IMR-90 (cell line): ENCODE data around the gene CMIP. TPM values are rescaled to one million over a fixed set of nuclear protein-coding genes. Genes with fewer than 3 reads are reported as not detected.

ENCODE experiments used
- ATAC-seq: fragments of 200-7000 bp; cut with Tn5 transposase; 2 replicates; pipeline ENCODE4 v1.9.1; 2020; ENCODE audit warnings: low read depth, mild to moderate bottlenecking, moderate library complexity
- BruUV-seq: library from RNA; stranded (reverse); fragments of 400-500 nt; replicated peaks from 2 replicates; lab custom pipeline; 2021; lab: Mats Ljungman, UMichigan
- CTCF ChIA-PET: fragments of 300-600 bp; formaldehyde crosslinking; extraction: SDS; loops from one replicate; lab custom pipeline; 2021; ENCODE audit warnings: antibody characterized with exemption; lab: Yijun Ruan, JAX
- POLR2A ChIA-PET: fragments of 300-600 bp; sonication (Branson Sonifier 250); formaldehyde crosslinking; loops from one replicate; lab custom pipeline; 2022; ENCODE audit warnings: antibody characterized with exemption; ENCODE audit not compliant: unreplicated experiment; lab: Charles Lee
- DNase-seq: peaks from one replicate; pipeline ENCODE4 v3.0.0; 2013
- H2AFZ ChIP-seq: replicated peaks from 2 replicates; pipeline ENCODE3; 2013; ENCODE audit warnings: low read length, mild to moderate bottlenecking; ENCODE audit not compliant: poor library complexity
- H2AK5ac ChIP-seq: 2 replicates; pipeline ENCODE4 v1.6.1; 2013; ENCODE audit warnings: low read depth, low read length, inconsistent platforms
- H2AK9ac ChIP-seq: replicated peaks from 2 replicates; pipeline ENCODE3; 2013; ENCODE audit warnings: mild to moderate bottlenecking, low read depth, low read length, moderate library complexity; ENCODE audit not compliant: poor library complexity
- H2BK120ac ChIP-seq: 2 replicates; pipeline ENCODE4 v1.6.1; 2013; ENCODE audit warnings: low read depth, low read length, inconsistent platforms
- H2BK15ac ChIP-seq: 3 replicates; pipeline ENCODE4 v1.6.1; 2013; ENCODE audit warnings: low read depth, low read length, inconsistent platforms
- H2BK20ac ChIP-seq: 2 replicates; pipeline ENCODE4 v1.6.1; 2013; ENCODE audit warnings: low read depth, mild to moderate bottlenecking, inconsistent platforms, low read length, moderate library complexity
- H2BK5ac ChIP-seq: 2 replicates; pipeline ENCODE4 v1.6.1; 2013; ENCODE audit warnings: mild to moderate bottlenecking, low read depth, low read length, inconsistent platforms; ENCODE audit not compliant: poor library complexity, severe bottlenecking
- H3K14ac ChIP-seq: replicated peaks from 2 replicates; pipeline ENCODE4 v1.6.1; 2013; ENCODE audit warnings: low read depth, low read length, inconsistent platforms
- H3K18ac ChIP-seq: 2 replicates; pipeline ENCODE4 v1.6.1; 2013; ENCODE audit warnings: low read depth, low read length, control low read depth
- H3K23ac ChIP-seq: 2 replicates; pipeline ENCODE4 v1.6.1; 2013; ENCODE audit warnings: low read depth, low read length, inconsistent platforms
- H3K27ac ChIP-seq: 2 replicates; pipeline ENCODE4 v1.5.1; 2013; ENCODE audit warnings: mild to moderate bottlenecking, control low read depth, low read length; ENCODE audit not compliant: insufficient read depth
- H3K27me3 ChIP-seq: 2 replicates; pipeline ENCODE4 v1.6.1; 2013; ENCODE audit warnings: low read length; ENCODE audit not compliant: control insufficient read depth, insufficient read depth
- H3K36me3 ChIP-seq: 2 replicates; pipeline ENCODE4 v1.6.1; 2013; ENCODE audit warnings: low read length, mixed read lengths; ENCODE audit not compliant: control insufficient read depth, insufficient read depth
- H3K4ac ChIP-seq: 2 replicates; pipeline ENCODE4 v1.6.1; 2013; ENCODE audit warnings: low read depth, low read length, inconsistent platforms
- H3K4me1 ChIP-seq: 2 replicates; pipeline ENCODE4 v1.6.1; 2013; ENCODE audit warnings: low read length, mixed read lengths; ENCODE audit not compliant: control insufficient read depth, insufficient read depth
- H3K4me2 ChIP-seq: 2 replicates; pipeline ENCODE4 v1.6.1; 2013; ENCODE audit warnings: low read depth, mild to moderate bottlenecking, control low read depth, low read length, moderate library complexity
- H3K4me3 ChIP-seq: 2 replicates; pipeline ENCODE4 v1.5.1; 2013; ENCODE audit warnings: low read depth, mild to moderate bottlenecking, control low read depth, low read length, moderate library complexity; ENCODE audit not compliant: insufficient read depth
- H3K56ac ChIP-seq: 2 replicates; pipeline ENCODE4 v1.6.1; 2013; ENCODE audit warnings: low read length, inconsistent platforms; ENCODE audit not compliant: insufficient read depth; ENCODE audit errors: extremely low read depth
- H3K79me1 ChIP-seq, 2 experiments: 2 replicates each; pipeline ENCODE4 v1.6.1; 2013; ENCODE audit warnings: low read length in 2 of 2, inconsistent platforms in 1 of 2, low read depth in 1 of 2
- H3K9ac ChIP-seq: 2 replicates; pipeline ENCODE4 v1.6.1; 2013; ENCODE audit warnings: low read depth, low read length, control low read depth
- H3K9me1 ChIP-seq: 2 replicates; pipeline ENCODE4 v1.6.1; 2013; ENCODE audit warnings: low read length, inconsistent platforms; ENCODE audit not compliant: insufficient read depth
- H3K9me3 ChIP-seq: 2 replicates; pipeline ENCODE4 v1.6.1; 2013; ENCODE audit warnings: low read length; ENCODE audit not compliant: control insufficient read depth, insufficient read depth
- H4K20me1 ChIP-seq: 2 replicates; pipeline ENCODE4 v1.6.1; 2013; ENCODE audit warnings: low read length, inconsistent platforms; ENCODE audit not compliant: insufficient read depth
- H4K5ac ChIP-seq: 2 replicates; pipeline ENCODE4 v1.6.1; 2013; ENCODE audit warnings: mild to moderate bottlenecking, low read depth, low read length, control low read depth
- H4K8ac ChIP-seq, 2 experiments: 2 replicates each; pipeline ENCODE4 v1.6.1; 2013; ENCODE audit warnings: low read depth in 2 of 2, low read length in 2 of 2, control low read depth in 1 of 2, inconsistent platforms in 1 of 2
- H4K91ac ChIP-seq: 2 replicates; pipeline ENCODE4 v1.6.1; 2013; ENCODE audit warnings: low read depth, low read length, inconsistent platforms; ENCODE audit not compliant: insufficient read depth
- BHLHE40 ChIP-seq: fragments of 150-350 bp; IDR thresholded peaks from 2 replicates; pipeline ENCODE4 v1.6.1; 2016; ENCODE audit warnings: mild to moderate bottlenecking, low read depth, low read length
- CEBPB ChIP-seq: IDR thresholded peaks from 2 replicates; pipeline ENCODE4 v1.6.1; 2012; ENCODE audit warnings: low read depth, low read length, improper control_type of control experiment
- CHD1 ChIP-seq: IDR thresholded peaks from 2 replicates; pipeline ENCODE4 v1.6.1; 2012; ENCODE audit warnings: low read depth, low read length, improper control_type of control experiment
- FOS ChIP-seq: fragments of 150-350 bp; IDR thresholded peaks from 2 replicates; pipeline ENCODE4 v1.6.1; 2016; ENCODE audit warnings: low read depth, low read length
- MAFK ChIP-seq: IDR thresholded peaks from 2 replicates; pipeline ENCODE4 v1.6.1; 2012; ENCODE audit warnings: low read depth, low read length, improper control_type of control experiment
- MAZ ChIP-seq: IDR thresholded peaks from 2 replicates; pipeline ENCODE4 v1.6.1; 2012; ENCODE audit warnings: low read depth, mild to moderate bottlenecking, low read length, improper control_type of control experiment, moderate library complexity, borderline replicate concordance
- MXI1 ChIP-seq: IDR thresholded peaks from 2 replicates; pipeline ENCODE4 v1.6.1; 2012; ENCODE audit warnings: low read depth, mild to moderate bottlenecking, low read length, moderate library complexity, borderline replicate concordance
- NFE2L2 ChIP-seq: fragments of 150-350 bp; IDR thresholded peaks from 2 replicates; pipeline ENCODE4 v1.6.1; 2016; ENCODE audit warnings: low read depth, mild to moderate bottlenecking, low read length
- POLR2A ChIP-seq: IDR thresholded peaks from 2 replicates; pipeline ENCODE4 v1.6.1; 2012; ENCODE audit warnings: mild to moderate bottlenecking, low read depth, low read length
- RAD21 ChIP-seq: IDR thresholded peaks from 2 replicates; pipeline ENCODE4 v1.6.1; 2012; ENCODE audit warnings: low read length, improper control_type of control experiment
- RCOR1 ChIP-seq: IDR thresholded peaks from 2 replicates; pipeline ENCODE4 v1.6.1; 2012; ENCODE audit warnings: mild to moderate bottlenecking, low read length, improper control_type of control experiment; ENCODE audit not compliant: insufficient replicate concordance
- SMC3 ChIP-seq: fragments of 150-350 bp; IDR thresholded peaks from 2 replicates; pipeline ENCODE4 v1.6.1; 2016; ENCODE audit warnings: low read depth, mild to moderate bottlenecking, antibody characterized with exemption, low read length, moderate library complexity
- WGBS, 2 experiments: methylation state at CpG; one replicate each; pipeline versions ENCODE4 v1.1.5 to v1.1.7; 2013; ENCODE audit warnings: missing lambda C conversion rate in 2 of 2; ENCODE audit not compliant: insufficient read length in 1 of 2; ENCODE audit errors: extremely low coverage in 2 of 2; 5-methylcytosine and 5-hydroxymethylcytosine counted together
- dilution Hi-C: fragments of 300-500 bp; cut with HindIII; formaldehyde crosslinking; loops from one replicate; pipeline ENCODE4 v1.14.3; 2018; ENCODE audit warnings: low sequenced_read_pairs; ENCODE audit not compliant: unreplicated experiment
- in situ Hi-C: fragments of 300-500 bp; cut with MboI; formaldehyde crosslinking; loops from 3 replicates; pipeline ENCODE4 v1.14.3; 2019; ENCODE audit warnings: low sequenced_read_pairs, inconsistent platforms, mixed read lengths
- intact Hi-C: fragments of 100-400 bp; cut with micrococcal nuclease; formaldehyde crosslinking; loops from 2 replicates; pipeline ENCODE4 v1.10.0; 2022
- polyA plus RNA-seq, 3 experiments: library from polyadenylated mRNA; depleted of rRNA; stranded (reverse); fragments of >200 nt; gene quantifications; 2 replicates each; pipeline ENCODE4 v1.2.3, GENCODE V29; 2012; ENCODE audit warnings: low replicate concordance in 1 of 3
- total RNA-seq: library from RNA; depleted of rRNA; stranded (reverse); fragments of >200 nt; gene quantifications from 2 replicates; pipeline ENCODE4 v1.2.3, GENCODE V29; 2012
- TF ChIP-seq, protein P1 (sequence below): fragments of 150-350 bp; IDR thresholded peaks from 2 replicates; pipeline ENCODE4 v1.6.1; 2017; ENCODE audit warnings: mild to moderate bottlenecking, antibody characterized with exemption, low read length, low read depth
- TF ChIP-seq, protein P2 (sequence below): conservative IDR thresholded peaks from 2 replicates; pipeline ENCODE4 v1.5.1; 2012; ENCODE audit warnings: mild to moderate bottlenecking, low read depth, low read length, improper control_type of control experiment

The CMIP gene
- total and polyA plus RNA-seq, 2 of the 4 experiments (the other 2 are of a cell fraction): 3.2 to 11.6 TPM

DNA sequence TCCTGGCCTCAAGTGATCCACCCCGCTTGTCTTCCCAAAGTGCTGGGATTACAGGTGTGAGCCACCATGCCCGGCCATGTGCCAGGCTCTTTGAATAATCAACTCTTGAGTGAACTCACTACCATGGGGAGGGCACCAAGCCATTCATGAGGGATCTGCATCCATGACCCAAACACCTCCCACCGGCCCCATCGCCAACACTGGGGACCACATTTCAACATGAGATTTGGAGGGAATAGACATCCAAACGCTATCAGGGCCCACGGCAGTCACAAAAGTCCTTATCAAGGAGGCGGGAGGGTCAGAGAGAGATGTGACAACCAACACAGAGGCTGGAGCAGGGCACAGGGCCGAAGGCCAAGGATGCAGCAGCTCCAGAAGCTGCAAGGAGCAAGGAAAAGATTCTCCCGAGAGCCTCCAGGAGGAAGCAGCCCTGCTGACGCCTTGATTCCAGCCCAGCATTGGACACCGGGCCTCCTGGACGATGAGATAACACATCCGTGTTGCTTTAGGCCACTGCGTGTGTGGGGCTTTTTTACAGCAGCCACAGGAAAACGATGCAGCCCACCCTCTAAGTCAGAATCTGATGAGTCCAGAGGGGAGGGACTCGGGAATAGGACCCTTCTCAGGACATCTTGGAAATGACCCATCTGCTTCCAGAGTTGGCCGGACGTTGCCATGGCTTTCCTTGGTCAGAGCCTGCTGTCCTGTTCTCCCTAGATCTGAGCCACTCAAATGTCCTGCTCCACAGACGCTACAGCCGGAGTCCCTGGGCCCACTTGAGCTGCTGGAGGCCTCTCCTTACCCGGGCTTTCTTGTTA, 47.3 kb upstream of the CMIP start (continued):
- TF ChIP-seq POLR2A: no peak

DNA sequence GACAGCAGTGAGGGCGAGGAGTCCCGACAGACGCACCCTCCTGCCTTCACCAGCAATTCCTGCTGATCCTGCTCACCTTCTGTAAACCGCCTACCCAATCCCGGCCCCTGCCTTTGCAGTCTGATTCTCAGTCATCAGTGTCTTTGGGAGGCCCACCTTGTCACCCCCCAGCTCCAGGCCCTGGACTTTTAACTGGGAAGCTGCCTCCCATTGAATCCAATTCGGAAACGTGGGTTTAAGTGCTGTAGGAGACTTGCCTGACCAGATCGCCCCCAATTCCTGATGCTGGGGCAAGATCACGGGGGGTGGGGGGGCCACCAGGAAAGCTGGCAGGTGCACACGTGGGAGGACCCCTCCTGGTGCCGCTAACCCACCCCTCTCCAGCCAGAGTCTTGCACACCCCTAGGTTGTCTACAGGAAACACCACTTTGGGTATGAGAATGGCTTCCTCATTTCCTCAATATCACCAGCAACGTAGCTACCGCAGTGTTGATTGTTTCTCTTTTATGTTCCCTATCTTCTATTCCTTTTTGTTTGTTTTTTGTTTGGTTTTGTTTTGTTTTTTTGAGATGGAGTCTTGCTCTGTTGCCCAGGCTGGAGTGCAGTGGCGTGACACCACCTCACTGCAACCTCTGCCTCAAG, 46.6 kb upstream of the CMIP start:
- H3K9ac ChIP-seq: no peak overlapping the region
- H4K8ac ChIP-seq: no peak overlapping the region
- H2AFZ ChIP-seq: no peak overlapping the region
- BruUV-seq: no TSS peak
- no peak overlapping the region for H2BK120ac ChIP-seq
- no peak overlapping the region for H2AK9ac ChIP-seq
- no peak overlapping the region for H2BK15ac ChIP-seq
- no peak overlapping the region for H3K56ac ChIP-seq
- no peak overlapping the region for H3K4ac ChIP-seq
- DNase-seq (no peak), ATAC-seq (no peak)
- H3K9me3 ChIP-seq: peaks cover 4% of the 10 kb centered on the region; the same call in 1 of the 2 replicates
- H4K5ac ChIP-seq: no peak overlapping the region
- H2BK5ac ChIP-seq: no peak overlapping the region
- ChIA-PET POLR2A (no interaction called here), CTCF (no interaction called here)
- H4K91ac ChIP-seq: no peak overlapping the region
- no peak overlapping the region for H3K14ac ChIP-seq
- H2AK5ac ChIP-seq: no peak overlapping the region
- H3K23ac ChIP-seq: no peak overlapping the region
- dilution Hi-C loops (no loop called here), in situ Hi-C loops (no loop called here), intact Hi-C loops (no loop called here)
- no peaks in the 10 kb centered on the region for H4K20me1 ChIP-seq
- no peak overlapping the region for H3K4me2 ChIP-seq
- WGBS, 2 experiments: 91% methylated on average over 6 of the region's 14 CpGs; no CpG with 5 or more reads in 1 of the 2 experiments
- no peak overlapping the region for H2BK20ac ChIP-seq
- no peaks in the 10 kb centered on the region; a peak in 1 of 4 replicates for H3K79me1 ChIP-seq
- no peaks in the 10 kb centered on the region for H3K27me3 ChIP-seq
- no peak overlapping the region for H3K18ac ChIP-seq
- H3K9me1 ChIP-seq: no peaks in the 10 kb centered on the region
- no peak overlapping the region for H3K4me3 ChIP-seq
- no peaks in the 10 kb centered on the region for H3K36me3 ChIP-seq
- no peak overlapping the region for H3K27ac ChIP-seq
- no peaks in the 10 kb centered on the region for H3K4me1 ChIP-seq
- TF ChIP-seq NFE2L2 (no peak), FOS (no peak), MXI1 (no peak), RAD21 (no peak), CEBPB (no peak), MAZ (no peak), BHLHE40 (no peak), RCOR1 (no peak), MAFK (no peak), CHD1 (no peak), SMC3 (no peak), POLR2A (no peak)
- TF ChIP-seq, protein P1, sequence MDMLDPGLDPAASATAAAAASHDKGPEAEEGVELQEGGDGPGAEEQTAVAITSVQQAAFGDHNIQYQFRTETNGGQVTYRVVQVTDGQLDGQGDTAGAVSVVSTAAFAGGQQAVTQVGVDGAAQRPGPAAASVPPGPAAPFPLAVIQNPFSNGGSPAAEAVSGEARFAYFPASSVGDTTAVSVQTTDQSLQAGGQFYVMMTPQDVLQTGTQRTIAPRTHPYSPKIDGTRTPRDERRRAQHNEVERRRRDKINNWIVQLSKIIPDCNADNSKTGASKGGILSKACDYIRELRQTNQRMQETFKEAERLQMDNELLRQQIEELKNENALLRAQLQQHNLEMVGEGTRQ: no peak
- TF ChIP-seq, protein P2, sequence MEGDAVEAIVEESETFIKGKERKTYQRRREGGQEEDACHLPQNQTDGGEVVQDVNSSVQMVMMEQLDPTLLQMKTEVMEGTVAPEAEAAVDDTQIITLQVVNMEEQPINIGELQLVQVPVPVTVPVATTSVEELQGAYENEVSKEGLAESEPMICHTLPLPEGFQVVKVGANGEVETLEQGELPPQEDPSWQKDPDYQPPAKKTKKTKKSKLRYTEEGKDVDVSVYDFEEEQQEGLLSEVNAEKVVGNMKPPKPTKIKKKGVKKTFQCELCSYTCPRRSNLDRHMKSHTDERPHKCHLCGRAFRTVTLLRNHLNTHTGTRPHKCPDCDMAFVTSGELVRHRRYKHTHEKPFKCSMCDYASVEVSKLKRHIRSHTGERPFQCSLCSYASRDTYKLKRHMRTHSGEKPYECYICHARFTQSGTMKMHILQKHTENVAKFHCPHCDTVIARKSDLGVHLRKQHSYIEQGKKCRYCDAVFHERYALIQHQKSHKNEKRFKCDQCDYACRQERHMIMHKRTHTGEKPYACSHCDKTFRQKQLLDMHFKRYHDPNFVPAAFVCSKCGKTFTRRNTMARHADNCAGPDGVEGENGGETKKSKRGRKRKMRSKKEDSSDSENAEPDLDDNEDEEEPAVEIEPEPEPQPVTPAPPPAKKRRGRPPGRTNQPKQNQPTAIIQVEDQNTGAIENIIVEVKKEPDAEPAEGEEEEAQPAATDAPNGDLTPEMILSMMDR: no peak
